Neural progenitor cell (in vitro differentiated cells): ENCODE measurements around the gene AIFM2. TPM values are rescaled to one million over a fixed set of nuclear protein-coding genes. Genes with fewer than 3 reads are reported as not detected.
A peak's percentile ranks its signal among the peaks of the same experiment; 100 is the strongest.

Source experiments
- DNase-seq: peaks from one replicate; pipeline ENCODE4 v3.0.0-alpha.2; 2016; ENCODE audit warnings: low spot score
- H2AFZ ChIP-seq: fragments of 200-600 bp; sonication (generic); replicated peaks from 2 replicates; pipeline ENCODE4 v1.6.1; 2016; ENCODE audit warnings: antibody characterized with exemption
- H3F3A ChIP-seq: fragments of 200-600 bp; sonication (generic); 2 replicates; pipeline ENCODE4 v1.6.1; 2016; ENCODE audit warnings: antibody characterized with exemption, low read depth
- H3K27ac ChIP-seq: fragments of 200-600 bp; sonication (generic); 2 replicates; pipeline ENCODE4 v1.5.1; 2016; ENCODE audit warnings: mild to moderate bottlenecking
- H3K27me3 ChIP-seq: fragments of 200-600 bp; sonication (generic); 2 replicates; pipeline ENCODE4 v1.6.1; 2016; ENCODE audit warnings: mild to moderate bottlenecking, moderate library complexity
- H3K36me3 ChIP-seq: fragments of 200-600 bp; sonication (generic); 2 replicates; pipeline ENCODE4 v1.5.1; 2016
- H3K4me1 ChIP-seq: fragments of 200-600 bp; sonication (generic); 2 replicates; pipeline ENCODE4 v1.6.1; 2016; ENCODE audit warnings: mixed run types
- H3K4me2 ChIP-seq: fragments of 200-600 bp; sonication (generic); 2 replicates; pipeline ENCODE4 v1.6.1; 2016
- H3K4me3 ChIP-seq: fragments of 200-600 bp; sonication (generic); 2 replicates; pipeline ENCODE4 v1.5.1; 2016
- H3K79me2 ChIP-seq: fragments of 200-600 bp; sonication (generic); 2 replicates; pipeline ENCODE4 v1.6.1; 2016; ENCODE audit warnings: low read depth
- H3K9ac ChIP-seq: fragments of 200-600 bp; sonication (generic); 2 replicates; pipeline ENCODE4 v1.6.1; 2016
- H3K9me3 ChIP-seq: fragments of 200-600 bp; sonication (generic); 2 replicates; pipeline ENCODE4 v1.5.1; 2016; ENCODE audit warnings: low read depth
- H4K20me1 ChIP-seq: fragments of 200-600 bp; sonication (generic); 2 replicates; pipeline ENCODE4 v1.6.1; 2016; ENCODE audit warnings: low read depth
- H3K27ac Mint-ChIP-seq: 3 replicates; pipeline ENCODE4 v1.8.0; 2021; ENCODE audit warnings: mixed read lengths
- H3K27me3 Mint-ChIP-seq: 2 replicates; pipeline ENCODE4 v1.8.0; 2022; ENCODE audit warnings: low read depth, mild to moderate bottlenecking, inconsistent platforms, moderate library complexity, mixed read lengths; ENCODE audit not compliant: insufficient read depth
- H3K36me3 Mint-ChIP-seq: 3 replicates; pipeline ENCODE4 v1.8.0; 2021; ENCODE audit warnings: mixed read lengths
- H3K4me1 Mint-ChIP-seq: 3 replicates; pipeline ENCODE4 v1.8.0; 2021; ENCODE audit warnings: mixed read lengths
- H3K4me3 Mint-ChIP-seq: 3 replicates; pipeline ENCODE4 v1.8.0; 2021; ENCODE audit warnings: mild to moderate bottlenecking, moderate library complexity, mixed read lengths
- H3K9me3 Mint-ChIP-seq: 3 replicates; pipeline ENCODE4 v1.8.0; 2020; ENCODE audit warnings: mixed read lengths
- CTCF ChIP-seq: fragments of 200-600 bp; sonication (generic); IDR thresholded peaks from 2 replicates; pipeline ENCODE4 v1.5.1; 2017; ENCODE audit warnings: antibody characterized with exemption, mild to moderate bottlenecking
- EZH2 ChIP-seq: fragments of 200-600 bp; sonication (generic); IDR thresholded peaks from 2 replicates; pipeline ENCODE4 v1.6.1; 2017; ENCODE audit warnings: antibody characterized with exemption, mild to moderate bottlenecking, moderate library complexity
- EZH2phosphoT487 ChIP-seq: fragments of 200-600 bp; sonication (generic); IDR thresholded peaks from 2 replicates; pipeline ENCODE4 v1.6.1; 2017; ENCODE audit warnings: antibody characterized with exemption
- total RNA-seq: library from RNA; depleted of rRNA; stranded (reverse); fragments of >200 nt; gene quantifications from 2 replicates; pipeline ENCODE4 v1.2.3, GENCODE V29; 2015; ENCODE audit warnings: low replicate concordance

The AIFM2 gene
- total RNA-seq, 1 donor from 2014 or later = 1.1 TPM

- no peaks in the 10 kb centered on the region for H3K9me3 Mint-ChIP-seq
- H3F3A ChIP-seq = no peaks in the 10 kb centered on the region
- H4K20me1 ChIP-seq = no peaks in the 10 kb centered on the region
- H3K36me3 Mint-ChIP-seq = no peaks in the 10 kb centered on the region
- no peaks in the 10 kb centered on the region for H3K4me1 ChIP-seq
- H3K27ac ChIP-seq = no peak overlapping the region
- no peak overlapping the region for H3K27ac Mint-ChIP-seq
- H3K79me2 ChIP-seq = no peaks in the 10 kb centered on the region
- no peak overlapping the region for H3K4me2 ChIP-seq
- peaks cover 6% of the 10 kb centered on the region for H3K27me3 Mint-ChIP-seq
- H3K4me3 Mint-ChIP-seq = no peak overlapping the region
- H2AFZ ChIP-seq = no peak overlapping the region
- H3K9me3 ChIP-seq = no peaks in the 10 kb centered on the region
- no peaks in the 10 kb centered on the region for H3K36me3 ChIP-seq
- no peaks in the 10 kb centered on the region for H3K27me3 ChIP-seq
- TF ChIP-seq EZH2phosphoT487 (no peak), CTCF (no peak), EZH2 (no peak)
- no peak overlapping the region for H3K4me3 ChIP-seq
- DNase-seq = no peak
- no peaks in the 10 kb centered on the region for H3K4me1 Mint-ChIP-seq
- H3K9ac ChIP-seq = no peak overlapping the region
Observed at GRCh38 chr10:70119623-70120022, 13.0 kb downstream of the AIFM2 start.

- Histone ChIP-seq H3K9ac (no peak overlapping the region), H2AFZ (no peak overlapping the region), H3K79me2 (no peaks in the 10 kb centered on the region), H3K4me1 (no peaks in the 10 kb centered on the region), H3K9me3 (no peaks in the 10 kb centered on the region), H3F3A (no peaks in the 10 kb centered on the region), H3K4me2 (no peak overlapping the region), H3K27me3 (no peaks in the 10 kb centered on the region), H4K20me1 (no peaks in the 10 kb centered on the region), H3K27ac (no peak overlapping the region), H3K36me3 (no peaks in the 10 kb centered on the region), H3K4me3 (no peak overlapping the region)
- DNase-seq = no peak
- no peaks in the 10 kb centered on the region for H3K9me3 Mint-ChIP-seq
- H3K27ac Mint-ChIP-seq = no peak overlapping the region
- H3K4me3 Mint-ChIP-seq = no peak overlapping the region
- no peaks in the 10 kb centered on the region for H3K36me3 Mint-ChIP-seq
- peaks cover 6% of the 10 kb centered on the region for H3K27me3 Mint-ChIP-seq
- H3K4me1 Mint-ChIP-seq = no peaks in the 10 kb centered on the region
- TF ChIP-seq EZH2 (no peak), EZH2phosphoT487 (no peak), CTCF (no peak)
Observed at GRCh38 chr10:70119197-70119596, 13.4 kb downstream of the AIFM2 start.

GRCh38 chr10:70118196-70118595 is 14.4 kb downstream of the AIFM2 start:
- no peaks in the 10 kb centered on the region for H3K9me3 Mint-ChIP-seq
- H3K27me3 ChIP-seq = no peaks in the 10 kb centered on the region
- H3K4me3 ChIP-seq = no peak overlapping the region
- H3K4me3 Mint-ChIP-seq = no peak overlapping the region
- no peaks in the 10 kb centered on the region for H3K9me3 ChIP-seq
- H3F3A ChIP-seq = no peaks in the 10 kb centered on the region
- no peaks in the 10 kb centered on the region for H3K79me2 ChIP-seq
- H4K20me1 ChIP-seq = no peaks in the 10 kb centered on the region
- no peak overlapping the region for H3K27ac Mint-ChIP-seq
- H3K4me2 ChIP-seq = no peak overlapping the region
- TF ChIP-seq EZH2phosphoT487 (no peak), CTCF (no peak), EZH2 (no peak)
- DNase-seq = no peak
- H3K4me1 Mint-ChIP-seq = no peaks in the 10 kb centered on the region
- no peak overlapping the region for H3K9ac ChIP-seq
- H3K36me3 Mint-ChIP-seq = peaks cover 6% of the 10 kb centered on the region
- no peaks in the 10 kb centered on the region for H3K4me1 ChIP-seq
- no peak overlapping the region for H3K27ac ChIP-seq
- H3K36me3 ChIP-seq = no peaks in the 10 kb centered on the region
- no peak overlapping the region for H2AFZ ChIP-seq
- H3K27me3 Mint-ChIP-seq = peaks cover 6% of the 10 kb centered on the region

- Histone ChIP-seq H3K27ac (no peak overlapping the region), H2AFZ (no peak overlapping the region), H3F3A (no peaks in the 10 kb centered on the region), H3K36me3 (no peaks in the 10 kb centered on the region), H3K4me3 (no peak overlapping the region), H3K79me2 (no peaks in the 10 kb centered on the region), H3K4me1 (no peaks in the 10 kb centered on the region), H3K9me3 (no peaks in the 10 kb centered on the region), H4K20me1 (no peaks in the 10 kb centered on the region), H3K27me3 (no peaks in the 10 kb centered on the region), H3K9ac (no peak overlapping the region), H3K4me2 (no peak overlapping the region)
- Mint-ChIP-seq H3K9me3 (no peaks in the 10 kb centered on the region), H3K36me3 (peaks cover 9% of the 10 kb centered on the region), H3K4me1 (no peaks in the 10 kb centered on the region), H3K27ac (peak overlapping the region; percentile 30), H3K4me3 (no peak overlapping the region), H3K27me3 (peaks cover 4% of the 10 kb centered on the region)
- DNase-seq = no peak
- no peak for TF ChIP-seq CTCF
- no peak for TF ChIP-seq EZH2phosphoT487
- no peak for TF ChIP-seq EZH2
Observed at GRCh38 chr10:70117646-70118045, 15.0 kb downstream of the AIFM2 start.
